Spleen (tissue), 11 donors: ENCODE data around the gene GRIPAP1. TPM values are rescaled to one million over a fixed set of nuclear protein-coding genes. Genes with fewer than 3 reads are reported as not detected.

ENCODE experiments used
- DNase-seq: peaks from one replicate; pipeline ENCODE4 v3.0.0-alpha.2; 2020
- H3K27ac ChIP-seq, 8 donors: fragments of 200-600 bp; sonication (generic) in 7 of 8; 1 replicate in 4 of 8; 2 replicates in 4 of 8; pipeline versions ENCODE4 v1.5.0 to v1.8.0; 2016 to 2021; ENCODE audit warnings: inconsistent platforms in 4 of 8, mild to moderate bottlenecking in 4 of 8, moderate library complexity in 1 of 8
- H3K27me3 ChIP-seq, 7 donors: fragments of 200-600 bp; sonication (generic) in 6 of 7; replicated peaks in 1 of 7; 1 replicate in 4 of 7; 2 replicates in 3 of 7; pipeline versions ENCODE4 v1.5.0 to v1.8.0; 2016 to 2021; ENCODE audit warnings: inconsistent platforms in 3 of 7, mild to moderate bottlenecking in 1 of 7
- H3K36me3 ChIP-seq, 6 donors: fragments of 200-600 bp; sonication (generic) in 5 of 6; 1 replicate in 4 of 6; 2 replicates in 2 of 6; pipeline versions ENCODE4 v1.5.0 to v1.8.0; 2016 to 2021; ENCODE audit warnings: inconsistent platforms in 2 of 6
- H3K4me1 ChIP-seq, 6 donors: fragments of 200-600 bp; sonication (generic) in 5 of 6; 1 replicate in 3 of 6; 2 replicates in 3 of 6; pipeline versions ENCODE4 v1.5.0 to v1.8.0; 2016 to 2021; ENCODE audit warnings: inconsistent platforms in 3 of 6
- H3K4me3 ChIP-seq, 8 donors: fragments of 200-600 bp; sonication (generic) in 7 of 8; 1 replicate in 4 of 8; 2 replicates in 4 of 8; pipeline versions ENCODE4 v1.5.0 to v1.8.0; 2016 to 2021; ENCODE audit warnings: inconsistent platforms in 4 of 8, mild to moderate bottlenecking in 4 of 8, moderate library complexity in 2 of 8
- H3K9me3 ChIP-seq, 8 donors: fragments of 200-600 bp; sonication (generic) in 7 of 8; 1 replicate in 4 of 8; 2 replicates in 4 of 8; pipeline versions ENCODE4 v1.5.0 to v1.8.0; 2016 to 2021; ENCODE audit warnings: inconsistent platforms in 4 of 8
- CTCF ChIP-seq, 11 experiments: fragments of 200-600 bp in 7 of 11; fragments of 450-650 bp in 4 of 11; sonication (generic) in 4 of 11; IDR thresholded peaks in 8 of 11; conservative IDR thresholded peaks in 3 of 11; 1 replicate in 7 of 11; 2 replicates in 4 of 11; pipeline versions ENCODE4 v1.4.0 to v1.8.0; 2016 to 2021; ENCODE audit warnings: antibody characterized with exemption in 11 of 11, inconsistent platforms in 4 of 11, mild to moderate bottlenecking in 1 of 11
- POLR2A ChIP-seq, 3 donors: fragments of 450-650 bp; IDR thresholded peaks; one replicate each; pipeline ENCODE4 v1.5.1; 2017; ENCODE audit warnings: antibody characterized with exemption in 3 of 3, mild to moderate bottlenecking in 1 of 3
- POLR2AphosphoS5 ChIP-seq, 3 donors: sonication (generic); formaldehyde crosslinking; IDR thresholded peaks; one replicate each; pipeline ENCODE4 v1.5.1; 2017; ENCODE audit warnings: antibody characterized with exemption in 3 of 3
- WGBS, 5 donors: extraction: QIAGEN DNeasy Blood & Tissue Kit in 3 of 5; methylation state at CpG; one replicate each; pipeline versions ENCODE4 v1.1.5 to v1.1.7; 2013 to 2018; 5-methylcytosine and 5-hydroxymethylcytosine counted together
- intact Hi-C: fragments of 100-400 bp; cut with DNase I; formaldehyde crosslinking; loops from one replicate; pipeline ENCODE4 v1.15.0; 2023; ENCODE audit warnings: low total_unique reads
- polyA plus RNA-seq, 3 donors: library from polyadenylated mRNA; stranded (reverse); fragments of 200-250 nt; gene quantifications; one replicate each; pipeline ENCODE4 v1.2.1, GENCODE V29; 2013
- total RNA-seq, 7 donors: library from RNA; depleted of rRNA in 3 of 7; stranded (reverse); fragments of >200 nt in 3 of 7; fragmentation: NEBNext Ultra II Directional in 4 of 7; extraction: Animal tissue kit (Norgen Biotek cat#: 25700) in 4 of 7; gene quantifications; one replicate each; pipeline versions ENCODE4 v1.1.0 to v1.2.1, GENCODE V29; 2016 to 2021
- donor health status: healthy with polysubstance abuse.
- donor health status: DM: no; HTN: no; CAD: no; lungs with moderate emphysema.
- donor health status: DM: no; HTN: no; CAD: no.
- donor health status: Bipolar disorder and iron deficiency.
- donor health status: healthy.
- donor health status: DM: no; HTN: no; CAD: no.
- donor health status: DM: yes; HTN: yes; CAD: no.

Gene GRIPAP1
- total and polyA plus RNA-seq, 10 donors: 20.0 to 93.6 (median 62.7) TPM

GRCh38 chrX:48938721-48939425 lies 63.2 kb downstream of the GRIPAP1 start:
- peak overlapping the region; percentile 72 to 94 (median 88) for H3K27ac ChIP-seq
- H3K36me3 ChIP-seq: peaks cover 0 to 35% (median 7%) of the 10 kb centered on the region in 6 donors
- peaks cover 29 to 98% (median 85%) of the 10 kb centered on the region in 6 donors for H3K4me1 ChIP-seq
- 29 to 53% (median 38%) methylated on average over 1 of the region's 1 CpG; no CpG with 5 or more reads in 1 of the 5 donors for WGBS, 5 donors
- H3K9me3 ChIP-seq: no peaks in the 10 kb centered on the region
- intact Hi-C loops: no loop called here
- TF ChIP-seq POLR2AphosphoS5 (IDR thresholded peaks at IDR 0.05) (peak in 2 of 3 donors; percentile 68 to 80), CTCF (IDR thresholded peaks at IDR 0.05 in 8 of 11, conservative IDR thresholded peaks at IDR 0.05 in 3 of 11) (no peak)
- peak overlapping the region in 1 of 8 donors; percentile 61 for H3K4me3 ChIP-seq
- DNase-seq: peak; percentile 87
- no peaks in the 10 kb centered on the region for H3K27me3 ChIP-seq

GRCh38 chrX:48937054-48937907 lies 64.8 kb downstream of the GRIPAP1 start:
- DNase-seq: peak; percentile 97
- H3K4me3 ChIP-seq: peak overlapping the region in 2 of 8 donors; percentile 5 to 61
- peak overlapping the region; percentile 40 to 94 (median 88) for H3K27ac ChIP-seq
- peaks cover 0 to 35% (median 11%) of the 10 kb centered on the region in 6 donors for H3K36me3 ChIP-seq
- H3K9me3 ChIP-seq: peaks cover 0 to 4% (median 0%) of the 10 kb centered on the region in 8 donors
- no peaks in the 10 kb centered on the region for H3K27me3 ChIP-seq
- 7 to 21% (median 20%) methylated on average over 7 to 9 of the region's 9 CpGs for WGBS, 5 donors
- TF ChIP-seq POLR2AphosphoS5 (IDR thresholded peaks at IDR 0.05) (peak; percentile 87 to 93 (median 91)), CTCF (IDR thresholded peaks at IDR 0.05 in 8 of 11, conservative IDR thresholded peaks at IDR 0.05 in 3 of 11) (peak in 8 of 11 experiments; percentile 22 to 70 (median 47)), POLR2A (IDR thresholded peaks at IDR 0.05) (peak in 1 of 3 donors; percentile 51)
- intact Hi-C loops: no loop called here
- peaks cover 30 to 91% (median 80%) of the 10 kb centered on the region in 6 donors for H3K4me1 ChIP-seq

GRCh38 chrX:48936429-48937053 lies 65.5 kb downstream of the GRIPAP1 start:
- 82 to 88% (median 85%) methylated on average over 8 of the region's 8 CpGs for WGBS, 5 donors
- Histone ChIP-seq H3K27ac (peak overlapping the region; percentile 40 to 94 (median 88)), H3K36me3 (peaks cover 0 to 38% (median 11%) of the 10 kb centered on the region in 6 donors), H3K4me3 (peak overlapping the region in 1 of 8 donors; percentile 61), H3K9me3 (peaks cover 0 to 4% (median 0%) of the 10 kb centered on the region in 8 donors), H3K4me1 (peaks cover 30 to 87% (median 76%) of the 10 kb centered on the region in 6 donors), H3K27me3 (no peaks in the 10 kb centered on the region)
- intact Hi-C loops: no loop called here
- no peak for DNase-seq
- TF ChIP-seq POLR2AphosphoS5 (IDR thresholded peaks at IDR 0.05) (no peak), POLR2A (IDR thresholded peaks at IDR 0.05) (no peak), CTCF (IDR thresholded peaks at IDR 0.05 in 8 of 11, conservative IDR thresholded peaks at IDR 0.05 in 3 of 11) (no peak)
